Endothelial cell of umbilical vein (primary cell): ENCODE data around the gene CCDC57.

Experiments used
- EZH2 ChIP-seq: IDR thresholded peaks from 2 replicates; pipeline ENCODE4 v1.6.1; 2012; ENCODE audit warnings: borderline replicate concordance, low read depth, mild to moderate bottlenecking, moderate library complexity, low read length, inconsistent platforms; ENCODE audit not compliant: severe bottlenecking
- FOS ChIP-seq: IDR thresholded peaks from 2 replicates; pipeline ENCODE4 v1.6.1; 2011; ENCODE audit warnings: mild to moderate bottlenecking, low read length, moderate library complexity, borderline replicate concordance; ENCODE audit not compliant: insufficient read depth
- GATA2 ChIP-seq: IDR thresholded peaks from 2 replicates; pipeline ENCODE4 v1.7.0; 2011; ENCODE audit warnings: low read depth, mild to moderate bottlenecking, moderate library complexity, mixed read lengths, low read length; ENCODE audit not compliant: insufficient read length, insufficient read depth
- POLR2A ChIP-seq: IDR thresholded peaks from 2 replicates; pipeline ENCODE4 v1.6.1; 2012; ENCODE audit warnings: low read depth, mild to moderate bottlenecking, control low read depth, low read length
- POLR2AphosphoS5 ChIP-seq: IDR thresholded peaks from 2 replicates; pipeline ENCODE4 v1.6.1; 2012; ENCODE audit warnings: low read depth, mild to moderate bottlenecking, control low read depth, low read length, moderate library complexity; ENCODE audit not compliant: insufficient read depth
- TF ChIP-seq, protein P1 (sequence below), 2 donors: IDR thresholded peaks; 1 replicate in 1 of 2; 2 replicates in 1 of 2; pipeline ENCODE4 v1.5.1; 2011; ENCODE audit warnings: low read length in 2 of 2, mild to moderate bottlenecking in 2 of 2, moderate library complexity in 2 of 2, control low read depth in 1 of 2, inconsistent platforms in 1 of 2, low read depth in 1 of 2; ENCODE audit not compliant: insufficient read depth in 1 of 2; ENCODE audit errors: extremely low read depth in 1 of 2
- TF ChIP-seq, protein P2 (sequence below): IDR thresholded peaks from 2 replicates; pipeline ENCODE4 v1.6.1; 2011; ENCODE audit not compliant: insufficient read depth, insufficient read length

DNA sequence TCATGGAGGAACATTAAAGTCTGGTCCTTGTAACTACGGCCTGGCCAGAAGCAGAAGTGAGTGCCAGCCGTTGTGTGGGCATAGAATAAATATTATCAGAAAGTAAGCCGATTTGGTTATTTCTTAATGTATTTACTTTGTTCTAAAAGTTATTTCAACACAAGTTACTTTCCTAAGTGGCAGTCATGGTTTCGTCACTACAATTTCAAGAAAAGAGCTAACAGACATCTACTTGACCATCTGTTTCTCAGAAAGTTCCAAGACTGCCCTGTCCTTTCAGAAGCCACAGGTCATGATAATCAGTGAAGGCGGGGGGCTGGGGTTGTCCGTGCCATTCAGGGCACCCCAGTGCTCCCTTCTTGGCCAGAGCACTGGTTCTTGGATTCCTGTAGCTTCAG is 99.7 kb downstream of the CCDC57 start:
- TF ChIP-seq EZH2 (no peak), POLR2A (no peak), GATA2 (no peak), FOS (no peak), POLR2AphosphoS5 (no peak)
- TF ChIP-seq, protein P1, sequence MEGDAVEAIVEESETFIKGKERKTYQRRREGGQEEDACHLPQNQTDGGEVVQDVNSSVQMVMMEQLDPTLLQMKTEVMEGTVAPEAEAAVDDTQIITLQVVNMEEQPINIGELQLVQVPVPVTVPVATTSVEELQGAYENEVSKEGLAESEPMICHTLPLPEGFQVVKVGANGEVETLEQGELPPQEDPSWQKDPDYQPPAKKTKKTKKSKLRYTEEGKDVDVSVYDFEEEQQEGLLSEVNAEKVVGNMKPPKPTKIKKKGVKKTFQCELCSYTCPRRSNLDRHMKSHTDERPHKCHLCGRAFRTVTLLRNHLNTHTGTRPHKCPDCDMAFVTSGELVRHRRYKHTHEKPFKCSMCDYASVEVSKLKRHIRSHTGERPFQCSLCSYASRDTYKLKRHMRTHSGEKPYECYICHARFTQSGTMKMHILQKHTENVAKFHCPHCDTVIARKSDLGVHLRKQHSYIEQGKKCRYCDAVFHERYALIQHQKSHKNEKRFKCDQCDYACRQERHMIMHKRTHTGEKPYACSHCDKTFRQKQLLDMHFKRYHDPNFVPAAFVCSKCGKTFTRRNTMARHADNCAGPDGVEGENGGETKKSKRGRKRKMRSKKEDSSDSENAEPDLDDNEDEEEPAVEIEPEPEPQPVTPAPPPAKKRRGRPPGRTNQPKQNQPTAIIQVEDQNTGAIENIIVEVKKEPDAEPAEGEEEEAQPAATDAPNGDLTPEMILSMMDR (IDR thresholded peaks at IDR 0.05; ENCODE audit: extremely low read depth in 1 of 2, insufficient read depth in 1 of 2, low read depth in 1 of 2, low read length in 2 of 2) = no peak
- TF ChIP-seq, protein P2, sequence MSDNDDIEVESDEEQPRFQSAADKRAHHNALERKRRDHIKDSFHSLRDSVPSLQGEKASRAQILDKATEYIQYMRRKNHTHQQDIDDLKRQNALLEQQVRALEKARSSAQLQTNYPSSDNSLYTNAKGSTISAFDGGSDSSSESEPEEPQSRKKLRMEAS = no peak
